ENCODE results near the gene LRRC75B.

Gene LRRC75B

DNA sequence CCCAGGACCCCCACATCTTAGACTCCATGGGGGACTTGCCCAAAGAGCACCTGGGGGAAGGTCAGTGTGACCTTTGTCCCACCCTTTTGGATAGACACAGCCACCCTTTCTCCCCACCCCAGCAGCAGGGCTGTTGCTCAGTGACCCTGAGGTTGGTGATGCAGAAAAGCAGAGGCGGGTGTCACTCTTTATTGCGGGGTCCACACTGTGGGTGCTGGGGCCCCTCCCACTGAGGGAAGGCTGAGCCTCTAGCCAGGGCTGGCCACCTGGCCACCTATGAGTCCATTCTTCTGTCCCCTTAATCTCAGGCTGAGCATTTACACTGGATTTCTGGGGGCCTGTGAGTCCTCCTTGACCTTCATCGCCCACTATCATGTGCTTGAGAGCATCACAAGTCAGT is 7.4 kb downstream of the LRRC75B start:
- no peak for DNase-seq (ENCODE audit: low read depth in 2 of 2)

- DNase-seq (ENCODE audit: low read depth in 2 of 2) = no peak
These were observed 7.9 kb downstream of the LRRC75B start for GRCh38 chr22:24584871-24585411.

DNA sequence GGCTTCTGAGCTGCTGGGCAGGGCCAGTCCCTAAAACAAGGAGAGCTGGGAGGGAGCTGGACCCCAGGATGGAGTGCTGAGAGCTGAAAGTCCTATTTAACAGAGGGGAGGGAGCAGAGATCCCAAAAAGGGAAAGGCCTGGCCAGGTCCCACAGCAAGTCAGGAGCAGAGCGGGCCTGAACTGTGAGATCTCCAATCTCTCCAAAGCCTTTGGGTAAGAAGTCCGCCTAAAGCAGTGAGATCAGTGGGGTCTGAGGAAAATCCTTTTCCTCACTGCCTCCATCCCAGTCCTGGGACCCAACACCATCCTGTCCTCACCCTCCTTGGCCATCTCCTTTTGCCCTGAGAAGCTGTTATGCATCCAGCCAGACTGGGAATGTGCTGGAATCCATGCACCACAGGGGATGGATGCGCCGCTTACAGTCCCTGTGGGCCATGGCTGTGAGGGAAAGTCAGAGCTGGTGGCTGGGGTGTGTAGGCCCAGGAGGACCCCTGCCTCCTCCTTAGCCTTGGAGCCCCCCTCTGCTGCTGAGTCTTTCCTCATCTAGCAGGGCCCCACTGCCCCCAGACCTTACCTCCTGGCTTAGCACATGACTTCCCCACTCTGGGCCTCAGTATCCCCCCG is 8.6 kb downstream of the LRRC75B start:
- DNase-seq (ENCODE audit: low read depth in 2 of 2) = no peak

GRCh38 chr22:24583221-24584165 is 9.4 kb downstream of the LRRC75B start:
- DNase-seq (ENCODE audit: low read depth in 2 of 2) = no peak

- DNase-seq (ENCODE audit: low read depth in 2 of 2) = no peak
These were observed 10.6 kb downstream of the LRRC75B start for GRCh38 chr22:24582056-24582814.

- no peak for DNase-seq (ENCODE audit: low read depth in 2 of 2)
These were observed 12.6 kb downstream of the LRRC75B start for GRCh38 chr22:24580276-24580675.

GRCh38 chr22:24579258-24579601 is 13.6 kb downstream of the LRRC75B start:
- DNase-seq (ENCODE audit: low read depth in 2 of 2) = no peak

DNA sequence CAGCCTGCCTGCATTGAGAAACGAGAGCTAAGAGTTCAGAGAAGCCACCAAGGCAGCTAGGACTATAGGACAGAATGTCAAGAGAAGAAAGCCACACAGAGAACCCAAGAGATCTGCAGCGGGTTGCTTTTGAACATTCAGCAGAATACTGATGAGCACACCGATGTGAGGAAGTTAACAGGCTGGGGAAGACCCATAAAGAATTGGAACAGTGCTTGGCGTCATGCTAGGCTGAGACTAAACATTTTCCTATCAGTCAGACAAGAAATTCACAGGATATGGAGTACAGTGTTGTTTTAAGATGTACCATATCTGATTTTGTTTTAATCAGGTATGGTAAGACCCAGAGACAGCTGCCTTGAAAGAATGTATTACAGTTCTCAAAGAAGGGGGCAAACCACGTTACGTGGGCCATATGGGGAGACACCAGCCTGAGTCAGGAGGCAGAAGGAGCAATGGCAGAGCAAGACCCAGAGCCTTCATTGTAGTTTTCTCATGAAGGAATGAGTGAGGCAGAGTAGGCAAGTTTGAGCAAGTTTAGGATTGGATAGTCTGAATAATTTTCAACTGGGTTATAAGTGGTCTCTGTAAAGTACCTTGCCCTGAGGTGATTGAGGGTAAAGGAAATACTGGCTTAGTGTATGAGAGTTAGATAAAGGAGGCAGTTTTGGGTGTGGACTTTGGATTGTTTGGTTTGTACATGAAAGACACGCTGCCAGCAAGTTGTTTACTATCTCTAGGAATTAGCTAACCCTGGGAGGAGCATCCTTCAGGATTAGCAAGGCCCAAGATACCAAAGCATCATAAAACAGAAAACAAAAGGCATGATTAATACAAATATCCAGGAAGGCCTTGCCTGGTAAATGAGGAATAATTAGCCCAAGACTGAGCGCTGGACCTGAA is 14.3 kb downstream of the LRRC75B start:
- no peak for DNase-seq (ENCODE audit: low read depth in 2 of 2)

DNA sequence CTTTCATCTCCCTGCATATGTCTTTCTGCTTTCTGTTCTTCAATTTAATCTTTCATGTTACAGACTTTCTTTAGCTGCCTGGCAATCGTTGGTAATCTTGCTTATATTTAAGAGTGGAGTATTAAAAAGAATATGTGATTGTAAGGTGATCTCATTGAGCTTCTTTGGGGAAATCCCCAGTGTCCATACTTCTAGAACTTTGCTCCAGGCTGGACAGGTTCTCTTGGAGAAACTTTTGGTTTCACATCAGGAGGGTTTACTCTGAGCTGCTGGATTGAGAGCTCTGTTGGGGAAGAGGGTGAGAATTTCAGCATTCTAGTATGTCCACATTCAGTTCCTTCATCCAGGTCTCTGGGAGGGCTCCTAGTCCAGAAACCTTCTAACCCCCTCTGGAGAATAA is 16.1 kb downstream of the LRRC75B start:
- no peak for DNase-seq (ENCODE audit: low read depth in 2 of 2)

DNA sequence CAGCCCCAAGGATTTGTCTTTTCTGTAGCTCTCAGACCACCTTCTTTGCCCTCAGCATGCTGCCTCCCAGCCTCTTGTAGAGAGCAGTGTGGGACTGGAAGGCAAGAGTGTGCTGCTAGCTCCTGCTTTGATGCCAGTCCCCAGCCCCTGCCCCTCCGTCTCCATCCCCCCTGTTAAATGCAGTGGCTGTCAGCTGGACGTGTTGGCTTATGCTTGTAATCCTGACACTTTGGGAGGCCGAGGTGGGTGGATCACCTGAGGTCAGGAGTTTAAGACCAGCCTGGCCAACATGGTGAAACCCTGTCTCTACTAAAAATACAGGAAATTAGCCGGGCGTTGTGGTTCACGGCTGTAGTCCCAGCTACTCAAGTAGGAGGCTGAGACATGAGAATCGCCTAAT is 21.6 kb downstream of the LRRC75B start:
- no peak for DNase-seq (ENCODE audit: low read depth in 2 of 2)

- DNase-seq (ENCODE audit: low read depth in 2 of 2) = no peak
These were observed 25.2 kb downstream of the LRRC75B start for GRCh38 chr22:24567668-24568067.

- DNase-seq (ENCODE audit: low read depth in 2 of 2) = no peak
These were observed 25.9 kb downstream of the LRRC75B start for GRCh38 chr22:24566899-24567511.

DNA sequence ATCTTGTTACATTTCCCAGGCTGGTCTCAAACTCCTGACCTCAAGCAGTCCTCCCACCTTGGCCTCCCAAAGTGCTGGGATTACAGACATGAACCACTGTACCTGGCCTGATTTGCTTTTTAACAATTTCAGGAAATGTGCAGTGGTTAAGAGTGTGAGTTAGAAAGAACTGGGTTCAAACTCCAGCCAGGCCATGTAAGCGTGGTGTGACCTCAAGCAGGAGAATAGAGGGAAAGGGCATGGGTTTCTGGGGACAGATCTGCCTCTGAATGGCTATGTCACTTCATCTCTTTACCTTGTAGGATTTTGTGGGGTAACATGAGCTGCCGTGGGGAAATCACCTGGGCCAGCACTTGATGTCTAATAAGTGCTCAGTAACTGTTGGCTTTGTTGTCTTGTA is 27.8 kb downstream of the LRRC75B start:
- DNase-seq (ENCODE audit: low read depth in 2 of 2) = no peak

DNA sequence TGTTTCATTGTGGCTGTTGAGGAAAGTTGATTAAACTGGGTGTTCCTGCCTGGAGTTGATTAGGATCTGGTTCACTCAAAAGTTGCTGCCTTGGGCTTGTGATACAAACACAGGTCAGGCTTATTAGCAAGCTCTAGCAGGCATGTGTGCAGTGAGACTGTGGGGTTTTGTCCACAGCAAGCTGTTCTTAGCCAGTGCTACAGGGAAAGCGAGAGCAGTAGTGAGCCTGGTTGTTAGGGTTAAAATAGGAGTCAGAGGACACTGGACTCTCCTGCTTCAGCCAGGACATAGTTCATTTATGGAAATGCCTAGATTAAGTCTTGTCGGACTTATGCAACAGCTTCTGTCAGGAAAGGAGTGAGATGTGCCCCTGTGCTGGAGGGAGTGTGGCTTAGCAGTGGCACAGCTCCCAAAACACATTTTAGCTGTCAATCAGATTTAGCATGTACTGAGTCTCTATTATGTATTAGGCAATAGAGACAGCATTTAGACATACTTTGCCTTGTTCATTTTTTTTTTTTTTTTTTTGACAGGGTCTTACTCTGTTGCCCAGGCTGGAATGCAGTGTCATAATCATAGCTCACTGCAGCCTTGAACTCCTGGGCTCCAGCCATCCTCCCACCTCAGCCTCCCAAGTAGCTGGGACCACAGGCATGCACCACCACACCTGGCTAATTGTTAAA is 28.4 kb downstream of the LRRC75B start:
- no peak for DNase-seq (ENCODE audit: low read depth in 2 of 2)

DNA sequence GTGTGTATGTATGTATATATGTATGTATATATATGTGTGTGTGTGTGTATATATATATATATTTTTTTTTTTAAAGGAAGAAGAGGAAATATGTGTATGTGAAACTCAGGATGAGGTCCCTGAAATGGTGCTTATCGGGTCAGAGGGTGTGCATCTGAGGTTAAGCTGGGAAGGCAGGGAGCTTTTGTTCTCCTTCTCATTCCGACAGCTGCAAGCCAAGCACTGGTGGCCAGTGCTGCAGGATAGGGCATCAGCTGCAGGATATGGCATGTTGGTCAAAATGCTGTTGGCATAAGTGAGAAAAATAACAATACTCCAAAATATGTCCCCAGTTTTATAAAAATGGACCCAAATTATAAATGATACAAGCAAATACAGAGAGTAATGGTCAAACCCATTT is 29.6 kb downstream of the LRRC75B start:
- DNase-seq (ENCODE audit: low read depth in 2 of 2) = no peak

DNA sequence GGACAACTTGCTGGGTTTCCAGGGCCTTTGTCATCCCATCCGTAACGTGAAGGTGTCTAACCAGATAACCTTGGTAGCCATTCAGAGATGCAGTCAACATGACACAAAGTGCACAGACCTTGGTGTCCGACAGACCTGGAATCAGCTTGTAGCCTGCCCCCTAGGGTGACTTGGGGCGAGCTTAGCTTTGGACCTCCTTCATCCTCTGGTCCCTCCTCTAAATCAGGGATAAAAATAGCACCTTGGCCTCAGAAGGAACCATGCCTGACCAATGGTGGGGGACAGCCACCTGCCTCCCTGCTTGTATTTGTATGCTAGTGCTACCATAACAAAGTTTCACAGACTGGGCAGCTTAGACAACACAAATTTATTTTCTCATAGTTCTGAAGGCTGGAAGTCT is 33.4 kb downstream of the LRRC75B start:
- DNase-seq (ENCODE audit: low read depth in 2 of 2) = no peak

DNA sequence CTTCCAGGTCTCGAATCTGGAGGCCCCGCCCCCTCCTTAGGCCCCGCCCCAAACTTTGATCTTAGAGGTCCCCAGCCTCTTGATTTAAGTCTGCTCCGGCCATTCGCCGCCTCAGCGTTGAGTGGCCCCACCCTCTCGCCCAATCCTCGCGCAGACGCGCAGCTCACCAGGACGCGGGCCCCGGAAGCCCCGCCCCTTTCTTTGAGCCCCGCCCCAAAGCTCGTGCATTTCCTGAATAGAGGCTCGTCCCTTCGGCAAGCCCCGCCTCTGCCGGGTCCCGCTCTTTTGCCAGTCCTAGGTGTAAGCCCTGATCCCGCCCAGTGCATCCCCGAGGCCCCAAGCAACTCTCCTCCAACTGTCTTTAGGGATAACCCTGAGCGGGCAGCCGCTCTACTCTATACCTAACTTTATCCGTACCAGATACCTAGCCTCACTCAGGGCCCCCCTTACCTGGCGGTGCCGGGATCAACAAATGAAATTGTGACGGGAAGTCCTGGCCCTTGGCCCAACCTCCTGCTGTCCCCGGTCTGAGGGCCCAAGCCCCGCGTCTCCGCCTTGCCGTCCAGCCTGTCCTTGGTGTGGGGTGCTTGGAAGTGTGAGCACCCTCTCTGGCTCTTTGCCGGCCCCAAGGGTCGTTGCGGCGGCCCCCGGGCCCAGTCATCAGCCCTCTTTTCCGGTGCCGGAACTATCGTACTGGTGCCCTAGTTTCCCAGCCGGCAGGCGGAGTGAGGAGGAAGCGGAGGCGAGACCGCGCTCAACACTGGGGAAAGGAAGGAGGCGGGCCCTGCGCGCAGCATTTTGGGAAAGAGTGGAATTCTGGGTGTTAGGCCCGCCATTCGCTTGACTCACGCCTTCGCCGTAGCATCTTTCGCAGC is 37.5 kb downstream of the LRRC75B start, which contains the start of gene SNRPD3:
TSS of gene SNRPD3 (plus strand) at position 835 of the 875 bp plus-strand sequence. CDS start 1,676 bp downstream, outside the sequence.
- peak; percentile 100 for DNase-seq (ENCODE audit: low read depth in 2 of 2)

GRCh38 chr22:24554313-24555164 is 38.3 kb downstream of the LRRC75B start, which contains the start of gene GUCD1:
TSS of gene GUCD1 (minus strand) at chr22:24555138. CDS start at chr22:24554991, 147 bp downstream.
- peak; percentile 4 to 8 for DNase-seq (ENCODE audit: low read depth in 2 of 2)
